HepG2 (cell line): ENCODE measurements around the gene FGD2. TPM values are rescaled to one million over a fixed set of nuclear protein-coding genes. Genes with fewer than 3 reads are reported as not detected.

Source experiments
- KMT2A ChIP-seq: sonication (generic); formaldehyde crosslinking; IDR thresholded peaks from 2 replicates; pipeline ENCODE4 v1.4.0; 2020; ENCODE audit warnings: missing genetic modification reagents
- PATZ1 ChIP-seq: sonication (generic); formaldehyde crosslinking; IDR thresholded peaks from 2 replicates; pipeline ENCODE4 v1.4.0; 2020; ENCODE audit warnings: missing genetic modification reagents
- ZBTB40 ChIP-seq, 2 experiments: fragments of 450-650 bp in 1 of 2; sonication (generic) in 1 of 2; formaldehyde crosslinking in 1 of 2; IDR thresholded peaks; 2 replicates each; pipeline versions ENCODE4 v1.6.1 to v1.8.0; 2016 to 2022; ENCODE audit warnings: antibody characterized with exemption in 1 of 2, mild to moderate bottlenecking in 1 of 2, missing genetic modification reagents in 1 of 2
- ZNF431 ChIP-seq: sonication (generic); formaldehyde crosslinking; IDR thresholded peaks from 2 replicates; pipeline ENCODE4 v1.9.0; 2022; ENCODE audit warnings: missing genetic modification reagents, low read depth, mild to moderate bottlenecking, borderline replicate concordance
- ZNF709 ChIP-seq: sonication (generic); formaldehyde crosslinking; IDR thresholded peaks from 2 replicates; pipeline ENCODE4 v1.5.0; 2020; ENCODE audit warnings: mild to moderate bottlenecking, missing genetic modification reagents
- polyA plus RNA-seq, 8 experiments: library from polyadenylated mRNA; depleted of rRNA in 3 of 8; stranded (reverse) in 7 of 8; unstranded in 1 of 8; fragments of >200 nt; fragmentation: Illumina TruSeq in 4 of 8; extraction: Trizol in 4 of 8; gene quantifications; 2 replicates each; pipeline versions ENCODE4 v1.2.1 to v1.2.3, GENCODE V29; 2011 to 2016; ENCODE audit warnings: low read depth in 4 of 8, missing spikeins in 1 of 8, mixed read lengths in 1 of 8; ENCODE audit not compliant: insufficient read depth in 1 of 8
- total RNA-seq, 5 experiments: library from RNA; depleted of rRNA; stranded (reverse); fragments of >200 nt; fragmentation: Illumina TruSeq; extraction: Trizol; gene quantifications; 2 replicates each; pipeline ENCODE4 v1.2.3, GENCODE V29; 2016; ENCODE audit warnings: low read depth in 1 of 5

FGD2 gene
- total and polyA plus RNA-seq, 2 of the 13 experiments (the other 11 are each of a cell fraction or from before 2014, with no cell fraction given), result not detected

GRCh38 chr6:37050045-37050853 is 44.8 kb downstream of the FGD2 start (continued):
- no peak for TF ChIP-seq ZBTB40 (IDR thresholded peaks at IDR 0.05)
- TF ChIP-seq ZBTB40 (CRISPR knock-in tag; IDR thresholded peaks at IDR 0.05), result peak; percentile 21; the same call in 1 of the 2 replicates
- TF ChIP-seq PATZ1 (CRISPR knock-in tag), result peak; percentile 29; the same call in 1 of the 2 replicates
- TF ChIP-seq ZNF431 (CRISPR knock-in tag), result 0 out of 2 replicates have a peak, but pooled peaks have one; percentile 13
- TF ChIP-seq ZNF709 (CRISPR knock-in tag), result 0 out of 2 replicates have a peak, but pooled peaks have one; percentile 52
- TF ChIP-seq KMT2A (CRISPR knock-in tag), result 0 out of 2 replicates have a peak, but pooled peaks have one; percentile 17
